ENCODE measurements around the gene UNC13A.
"Not testable (repeated sequence)": the region's sequence is repeated elsewhere in the genome, so short reads cannot be mapped to it uniquely, and the experiment has no call there.

UNC13A gene

DNA sequence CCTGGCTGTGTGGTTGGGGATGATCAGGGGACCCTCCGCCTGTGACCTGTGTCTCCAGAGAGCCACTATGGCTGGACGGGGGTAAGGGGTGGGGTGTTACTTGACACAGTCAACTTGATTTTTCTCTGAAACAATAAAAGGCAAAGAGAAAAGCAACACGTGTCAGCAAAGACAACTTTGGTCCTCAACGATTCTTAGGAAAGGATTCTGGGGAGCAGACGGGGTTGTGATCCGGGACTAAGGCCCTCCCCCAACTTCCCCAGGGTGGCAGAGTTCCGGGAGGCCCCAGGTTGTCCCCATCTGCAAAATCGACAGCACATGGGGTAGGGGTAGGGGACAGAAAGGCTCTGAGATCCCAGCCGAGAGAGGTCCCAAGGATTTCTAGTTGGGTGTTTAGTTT lies 86.5 kb downstream of the UNC13A start:
- no peak for DNase-seq

- no peak for DNase-seq
Observed at GRCh38 chr19:17599780-17600179, 88.4 kb downstream of the UNC13A start.

DNA sequence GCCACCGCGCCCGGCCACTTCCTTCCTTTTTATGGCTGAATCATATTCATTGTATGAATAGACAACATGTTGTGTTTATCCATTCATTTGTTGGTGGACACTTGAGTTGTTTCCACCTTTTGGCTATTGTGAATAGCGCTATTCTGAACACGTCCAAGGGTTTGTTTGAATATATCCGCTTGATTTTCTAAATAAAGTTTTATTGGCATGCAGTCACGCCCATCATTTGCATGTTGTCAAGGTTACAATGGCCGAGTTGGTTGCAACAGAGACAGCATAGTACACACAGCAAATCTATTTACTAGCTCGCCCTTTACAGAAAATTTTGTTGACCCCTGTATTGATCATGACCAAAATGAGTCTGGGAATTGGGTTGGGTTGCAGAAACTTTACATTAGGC lies 89.2 kb downstream of the UNC13A start:
- DNase-seq: no peak

DNA sequence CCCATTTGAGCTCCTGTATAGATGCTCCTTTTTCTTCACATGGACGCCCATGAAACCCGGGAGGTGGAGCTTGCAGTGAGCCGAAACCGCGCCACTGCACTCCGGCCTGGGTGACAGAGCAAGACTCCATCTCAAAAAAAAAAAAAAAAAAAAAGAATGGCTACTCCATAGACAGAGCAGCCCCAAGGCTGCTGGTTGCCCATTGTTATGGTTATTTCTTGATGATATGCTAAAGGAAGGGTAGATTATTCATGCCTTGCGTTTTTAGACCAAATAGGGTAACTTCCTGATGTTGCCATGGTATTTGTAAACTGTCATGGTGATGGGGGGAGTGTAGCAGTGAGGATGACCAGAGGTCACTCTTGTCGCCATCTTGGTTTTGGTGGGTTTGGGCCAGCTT lies 90.1 kb downstream of the UNC13A start:
- not testable (repeated sequence) for DNase-seq

DNA sequence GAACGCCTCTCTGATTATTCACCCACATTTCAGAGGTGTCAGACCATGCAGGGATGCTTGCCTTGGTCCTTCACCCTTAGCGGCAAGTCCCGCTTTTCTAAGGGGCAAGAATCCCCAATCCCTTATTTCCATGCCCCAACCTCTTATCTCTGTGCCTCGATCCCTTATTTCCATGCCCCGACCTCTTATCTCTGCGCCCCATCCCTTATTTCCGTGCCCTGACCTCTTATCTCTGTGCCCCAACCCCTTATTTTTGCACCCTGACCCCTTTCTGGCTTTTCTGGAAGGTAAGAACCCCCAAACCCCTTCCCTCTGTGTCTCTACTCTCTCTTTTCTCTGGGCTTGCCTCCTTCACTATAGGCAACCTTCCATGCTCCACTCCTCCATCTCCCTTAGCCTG lies 93.9 kb downstream of the UNC13A start:
- DNase-seq: not testable (repeated sequence)

- no peak for DNase-seq
Observed at GRCh38 chr19:17590866-17591265, 97.3 kb downstream of the UNC13A start.

DNA sequence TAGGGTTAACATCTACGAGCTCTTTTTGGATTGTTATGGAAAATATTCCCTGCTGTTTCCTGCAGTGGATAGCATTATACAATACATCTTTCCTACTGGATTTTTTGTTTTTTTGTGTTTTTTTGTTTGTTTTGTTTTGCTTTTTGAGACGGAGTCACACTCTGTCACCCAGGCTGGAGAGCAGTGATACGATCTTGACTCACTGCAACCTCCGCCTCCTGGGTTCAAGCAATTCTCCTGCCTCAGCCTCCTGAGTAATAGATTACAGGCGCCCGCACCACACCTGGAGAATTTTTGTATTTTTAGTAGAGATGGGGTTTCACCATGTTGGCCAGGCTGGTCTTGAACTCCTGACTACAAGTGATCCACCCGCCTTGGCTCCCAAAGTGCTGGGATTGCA lies 102.8 kb downstream of the UNC13A start:
- DNase-seq: not testable (repeated sequence)

GRCh38 chr19:17584132-17584531 lies 104.0 kb downstream of the UNC13A start:
- DNase-seq: no peak

DNA sequence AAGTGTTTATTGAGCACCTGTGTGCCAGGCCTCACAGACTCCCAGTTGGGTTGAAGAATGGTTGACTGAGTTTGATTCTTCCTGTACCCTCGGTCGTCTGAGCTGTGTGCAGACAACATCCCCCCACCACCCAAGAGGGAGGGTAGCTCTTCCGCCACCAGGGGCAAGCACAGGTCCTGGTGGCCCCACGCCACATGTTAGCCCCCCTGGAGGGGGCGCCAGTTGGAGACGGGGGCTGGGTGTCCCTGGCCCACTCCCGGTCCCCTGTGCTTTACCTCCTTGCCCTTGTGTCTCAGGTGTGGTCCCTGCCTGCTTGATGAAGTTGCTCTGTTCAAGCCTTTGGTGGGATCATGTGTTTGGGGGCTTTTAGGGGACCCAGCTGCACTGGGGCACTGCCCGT lies 105.5 kb downstream of the UNC13A start:
- DNase-seq: no peak

- DNase-seq: no peak
Observed at GRCh38 chr19:17581211-17581874, 106.8 kb downstream of the UNC13A start.

DNA sequence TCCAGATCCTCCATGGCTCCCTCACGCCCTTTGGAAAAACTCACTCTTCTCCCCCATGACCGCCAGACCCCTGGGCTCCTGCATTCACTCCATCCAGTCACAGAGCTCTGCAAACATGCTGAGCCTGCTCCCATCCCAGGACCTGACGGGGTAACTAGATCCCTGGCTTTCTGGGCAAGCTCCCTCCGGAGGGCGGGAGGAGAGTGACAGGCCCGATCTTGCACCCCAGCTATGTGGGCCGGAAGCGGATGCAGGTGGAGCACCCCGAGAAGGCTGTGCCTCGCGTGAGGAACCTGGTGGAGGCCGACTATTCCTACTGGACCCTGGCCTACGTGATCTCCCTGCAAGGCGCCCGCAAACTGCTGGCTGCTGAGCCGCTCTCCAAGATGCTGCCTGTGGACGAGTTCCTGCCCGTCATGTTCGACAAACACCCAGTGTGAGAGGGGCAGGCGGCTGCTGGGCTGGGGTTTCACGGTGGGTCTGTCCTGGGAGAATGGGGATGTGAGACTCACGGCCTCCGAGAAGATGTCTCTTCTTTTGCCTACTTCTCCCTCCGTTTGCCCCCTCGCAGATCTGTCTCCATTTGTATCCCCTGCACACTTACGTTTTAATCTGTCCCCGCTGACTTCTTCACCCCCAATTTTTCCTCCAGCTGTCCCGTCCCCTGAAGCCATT lies 107.5 kb downstream of the UNC13A start:
- no peak for DNase-seq

DNA sequence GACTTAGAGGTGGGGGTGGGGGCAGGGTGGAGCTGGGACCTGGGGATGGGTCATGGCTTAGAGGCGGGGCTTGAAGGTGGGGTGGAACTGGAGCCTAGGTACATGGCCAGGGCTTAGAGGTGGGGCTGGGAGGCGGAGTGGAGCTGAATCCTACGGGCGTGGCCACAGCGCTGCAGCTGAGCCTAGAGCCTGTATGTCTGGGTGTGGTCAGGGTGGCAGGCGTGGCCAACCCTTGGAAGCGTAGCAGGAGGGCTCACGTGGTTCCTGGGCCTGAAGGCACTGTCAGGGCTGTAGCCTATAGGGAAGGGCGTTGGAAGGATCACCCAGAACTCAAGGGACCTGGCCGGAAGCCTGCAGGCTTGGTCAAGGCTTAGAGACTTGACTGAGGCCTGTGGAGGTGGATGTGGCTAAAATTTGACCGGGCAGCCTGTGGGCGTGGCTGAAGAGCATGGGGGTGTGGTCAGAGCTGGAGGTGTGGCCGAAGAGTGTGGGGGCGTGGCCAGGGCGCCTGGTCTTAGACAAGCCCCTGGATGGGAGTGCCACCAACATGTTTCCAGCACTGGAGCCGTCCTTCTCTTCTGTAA lies 108.4 kb downstream of the UNC13A start:
- DNase-seq: no peak

GRCh38 chr19:17577457-17578097 lies 110.6 kb downstream of the UNC13A start:
- DNase-seq: no peak

- DNase-seq: no peak
Observed at GRCh38 chr19:17576758-17577456, 111.2 kb downstream of the UNC13A start.

DNA sequence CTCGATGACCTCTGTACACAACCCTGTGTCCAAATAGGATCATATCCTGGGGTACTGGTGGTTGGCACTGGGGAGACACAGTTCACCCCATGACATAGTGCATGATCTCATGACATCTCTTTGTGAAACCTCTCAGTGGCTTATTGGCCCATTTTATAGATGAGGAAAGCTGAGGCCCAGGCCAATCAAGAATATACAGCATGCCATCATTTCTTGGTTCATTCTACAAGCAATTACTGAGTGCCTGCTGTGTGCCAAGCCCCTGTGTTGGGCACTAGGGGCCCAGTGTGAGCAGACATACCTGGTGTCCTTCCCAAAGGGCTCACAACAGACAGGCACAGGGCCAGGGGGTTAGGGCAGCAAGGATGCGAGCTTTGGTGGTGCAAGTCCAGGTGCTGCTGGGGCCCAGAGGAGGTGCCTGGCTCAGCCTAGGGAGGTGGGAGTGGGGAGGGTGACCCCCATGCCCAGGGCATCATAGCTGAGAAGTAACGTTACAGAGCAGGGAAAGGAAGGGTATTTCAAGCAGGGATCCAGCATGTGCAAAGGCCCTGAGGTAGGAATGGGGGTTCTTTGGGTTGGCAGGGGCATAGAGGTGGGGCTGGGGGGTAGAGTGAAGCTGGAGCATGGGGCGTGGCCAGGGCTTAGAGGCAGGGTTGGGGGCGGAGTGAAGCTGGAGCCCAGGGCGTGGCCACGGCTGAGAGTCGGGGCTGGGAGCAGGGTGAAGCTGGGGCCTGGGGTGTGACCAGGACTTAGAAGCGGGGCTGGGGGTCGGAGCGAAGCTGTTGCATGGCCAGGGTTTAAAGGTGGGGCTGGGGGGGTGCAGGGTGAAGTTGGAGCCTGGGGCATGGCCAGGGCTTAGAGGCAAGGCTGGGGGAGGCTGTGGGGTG lies 112.0 kb downstream of the UNC13A start:
- no peak for DNase-seq

DNA sequence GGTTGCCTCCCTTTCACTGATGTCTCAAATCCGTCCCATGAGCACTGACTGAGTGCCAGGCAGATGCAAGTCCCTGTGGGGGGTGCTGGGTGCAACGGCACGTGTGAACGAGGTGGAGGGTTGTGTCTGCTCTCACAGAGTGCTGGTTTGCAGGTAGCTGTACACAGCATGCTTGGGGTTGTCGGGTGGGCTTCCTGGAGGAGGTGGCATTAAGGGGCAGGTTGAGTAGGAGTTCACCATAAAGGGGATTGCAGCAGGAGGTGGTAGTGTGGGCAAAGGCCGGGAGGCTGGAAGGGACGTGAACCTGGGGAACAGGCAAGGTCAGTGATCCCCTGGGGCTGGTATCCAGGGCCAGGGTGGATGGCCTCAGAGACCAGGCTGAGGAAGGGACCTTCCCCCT lies 115.5 kb downstream of the UNC13A start:
- no peak for DNase-seq

DNA sequence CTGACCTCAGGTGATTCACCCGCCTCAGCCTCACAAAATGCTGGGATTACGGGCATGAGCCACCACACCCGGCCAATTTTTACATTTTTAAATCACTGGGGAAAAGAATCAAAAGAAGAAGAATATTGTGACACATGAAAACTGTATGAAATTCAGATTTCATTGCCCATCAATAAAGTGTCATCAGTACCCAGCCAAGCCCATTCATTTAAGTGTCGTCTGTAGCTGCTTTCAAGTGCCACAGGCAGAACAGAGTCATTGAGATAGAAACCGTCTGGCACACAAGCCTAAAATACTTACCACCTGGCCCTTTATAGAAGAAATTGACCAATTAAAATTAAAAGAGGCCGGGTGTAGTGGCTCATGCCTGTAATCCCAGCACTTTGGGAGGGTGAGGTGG lies 117.4 kb downstream of the UNC13A start:
- DNase-seq: no peak

DNA sequence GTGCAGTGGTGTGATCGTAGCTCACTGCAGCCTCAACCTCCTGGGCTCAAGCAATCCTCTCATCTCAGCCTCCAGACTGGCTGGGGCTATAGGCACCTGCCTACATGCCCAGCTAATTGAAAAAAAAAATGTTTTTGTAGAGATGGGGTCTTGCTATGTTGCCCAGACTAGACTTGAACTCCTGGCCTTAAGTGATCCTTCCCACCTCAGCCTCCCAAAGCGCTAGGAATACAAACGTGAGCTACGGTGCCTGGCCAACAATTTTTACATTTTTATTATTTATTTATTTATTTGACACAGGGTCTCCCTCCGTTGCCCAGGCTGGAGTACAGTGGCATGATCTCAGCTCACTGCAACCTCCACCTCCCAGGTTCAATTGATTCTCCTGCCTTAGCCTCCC lies 117.9 kb downstream of the UNC13A start:
- not testable (repeated sequence) for DNase-seq

GRCh38 chr19:17567940-17568339 lies 120.2 kb downstream of the UNC13A start:
- DNase-seq: no peak

GRCh38 chr19:17565611-17566010 lies 122.5 kb downstream of the UNC13A start:
- no peak for DNase-seq

GRCh38 chr19:17564781-17565180 lies 123.4 kb downstream of the UNC13A start:
- DNase-seq: no peak

DNA sequence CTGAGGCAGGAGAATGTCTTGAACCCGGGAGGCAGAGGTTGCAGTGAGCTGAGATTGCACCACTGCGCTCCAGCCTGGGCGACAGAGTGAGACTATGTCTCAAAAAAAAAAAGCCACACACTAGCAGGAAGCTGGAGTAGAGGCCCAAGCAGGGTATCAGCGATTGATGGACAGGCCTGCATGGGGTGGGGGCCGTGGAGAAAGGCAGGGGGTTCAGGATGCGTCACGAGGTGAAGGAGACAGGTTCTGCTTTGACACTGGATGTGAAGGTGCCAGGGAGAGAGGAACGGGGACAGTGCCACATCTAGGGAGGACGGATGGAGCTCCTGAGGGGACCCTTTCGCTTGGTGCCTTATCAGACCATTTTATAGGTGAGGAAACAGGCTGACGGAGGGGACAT lies 125.6 kb downstream of the UNC13A start:
- no peak for DNase-seq

Data from hippocampal formation (tissue), 2 donors.